GM23338 (cell line): ENCODE data around the gene SLC29A4. TPM values are rescaled to one million over a fixed set of nuclear protein-coding genes. Genes with fewer than 3 reads are reported as not detected.
"Not testable (repeated sequence)": the region's sequence is repeated elsewhere in the genome, so short reads cannot be mapped to it uniquely, and the experiment has no call there.

Experiments
- ATAC-seq: fragments of 200-7000 bp; cut with Tn5 transposase; 3 replicates; pipeline ENCODE4 v1.9.1; 2020
- DNase-seq: peaks from one replicate; pipeline ENCODE4 v3.0.0-alpha.2; 2015; ENCODE audit warnings: low spot score
- H2AFZ ChIP-seq: fragments of 200-600 bp; sonication (generic); 2 replicates; pipeline ENCODE4 v1.8.0; 2016; ENCODE audit warnings: antibody characterized with exemption, mild to moderate bottlenecking, moderate library complexity
- H3F3A ChIP-seq: fragments of 200-600 bp; sonication (generic); replicated peaks from 2 replicates; pipeline ENCODE4 v1.8.0; 2017; ENCODE audit warnings: antibody characterized with exemption, mixed run types, low read depth
- H3K27ac ChIP-seq: fragments of 200-600 bp; sonication (generic); 2 replicates; pipeline ENCODE4 v1.6.1; 2016; ENCODE audit warnings: low read depth
- H3K27me3 ChIP-seq: fragments of 200-600 bp; sonication (generic); 2 replicates; pipeline ENCODE4 v1.8.0; 2016; ENCODE audit warnings: mild to moderate bottlenecking, mixed run types, moderate library complexity; ENCODE audit not compliant: insufficient read depth
- H3K36me3 ChIP-seq: fragments of 200-600 bp; sonication (generic); 2 replicates; pipeline ENCODE4 v1.8.0; 2016; ENCODE audit warnings: mild to moderate bottlenecking; ENCODE audit not compliant: insufficient read depth
- H3K4me1 ChIP-seq: fragments of 200-600 bp; sonication (generic); 2 replicates; pipeline ENCODE4 v1.8.0; 2016; ENCODE audit warnings: mild to moderate bottlenecking, moderate library complexity; ENCODE audit not compliant: insufficient read depth
- H3K4me2 ChIP-seq: fragments of 200-600 bp; sonication (generic); 2 replicates; pipeline ENCODE4 v1.7.1; 2017; ENCODE audit warnings: mixed run types
- H3K4me3 ChIP-seq: fragments of 200-600 bp; sonication (generic); 2 replicates; pipeline ENCODE4 v1.6.1; 2016; ENCODE audit warnings: mixed run types
- H3K79me2 ChIP-seq: fragments of 200-600 bp; sonication (generic); replicated peaks from 2 replicates; pipeline ENCODE4 v1.8.0; 2017; ENCODE audit warnings: mild to moderate bottlenecking; ENCODE audit not compliant: insufficient read depth
- H3K9me2 ChIP-seq: fragments of 200-600 bp; sonication (generic); 2 replicates; pipeline ENCODE4 v1.8.0; 2017; ENCODE audit not compliant: insufficient read depth
- H4K20me1 ChIP-seq: fragments of 200-600 bp; sonication (generic); replicated peaks from 2 replicates; pipeline ENCODE4 v1.8.0; 2017; ENCODE audit warnings: mild to moderate bottlenecking; ENCODE audit not compliant: insufficient read depth
- H3K27ac Mint-ChIP-seq: 2 replicates; pipeline ENCODE4 v1.8.0; 2020; ENCODE audit warnings: inconsistent platforms, mild to moderate bottlenecking, moderate library complexity, mixed read lengths
- H3K27me3 Mint-ChIP-seq: 3 replicates; pipeline ENCODE4 v1.8.0; 2022; ENCODE audit warnings: low read depth, mild to moderate bottlenecking, moderate library complexity, mixed read lengths, inconsistent platforms; ENCODE audit not compliant: insufficient read depth, poor library complexity
- H3K36me3 Mint-ChIP-seq: 3 replicates; pipeline ENCODE4 v1.8.0; 2021; ENCODE audit warnings: low read depth, mild to moderate bottlenecking, inconsistent platforms, moderate library complexity, mixed read lengths
- H3K4me1 Mint-ChIP-seq: 3 replicates; pipeline ENCODE4 v1.8.0; 2020; ENCODE audit warnings: mild to moderate bottlenecking, inconsistent platforms, mixed read lengths
- H3K4me3 Mint-ChIP-seq: 3 replicates; pipeline ENCODE4 v1.8.0; 2021; ENCODE audit warnings: moderate library complexity, mild to moderate bottlenecking, inconsistent platforms, mixed read lengths
- H3K9me3 Mint-ChIP-seq: 3 replicates; pipeline ENCODE4 v1.8.0; 2020; ENCODE audit warnings: moderate library complexity, mild to moderate bottlenecking, inconsistent platforms, mixed read lengths
- CREB1 ChIP-seq: fragments of 250-450 bp; sonication (Bioruptor Pico); IDR thresholded peaks from 2 replicates; pipeline ENCODE4 v1.5.0; 2020; ENCODE audit warnings: low read depth, mild to moderate bottlenecking, moderate library complexity
- EZH2 ChIP-seq: fragments of 200-600 bp; sonication (generic); IDR thresholded peaks from one replicate; pipeline ENCODE4 v1.8.0; 2017; ENCODE audit warnings: antibody characterized with exemption, mild to moderate bottlenecking, low read depth; ENCODE audit not compliant: unreplicated experiment
- EZH2phosphoT487 ChIP-seq: fragments of 200-600 bp; sonication (generic); IDR thresholded peaks from one replicate; pipeline ENCODE4 v1.8.1; 2018; ENCODE audit warnings: antibody characterized with exemption; ENCODE audit not compliant: unreplicated experiment
- JUNB ChIP-seq: IDR thresholded peaks from one replicate; pipeline ENCODE4 v1.6.1; 2016; ENCODE audit warnings: antibody characterized with exemption; ENCODE audit not compliant: unreplicated experiment
- NANOG ChIP-seq: IDR thresholded peaks from 2 replicates; pipeline ENCODE4 v1.6.1; 2016; ENCODE audit warnings: antibody characterized with exemption, borderline replicate concordance
- STAT1 ChIP-seq: IDR thresholded peaks from one replicate; pipeline ENCODE4 v1.6.1; 2016; ENCODE audit warnings: antibody characterized with exemption; ENCODE audit not compliant: unreplicated experiment
- ZNF331 ChIP-seq: fragments of 250-450 bp; sonication (Bioruptor Pico); IDR thresholded peaks from 2 replicates; pipeline ENCODE4 v1.5.0; 2020; ENCODE audit warnings: low read depth, mild to moderate bottlenecking, moderate library complexity
- polyA plus RNA-seq: library from polyadenylated mRNA; unstranded; fragments of >200 nt; fragmentation: Nextera tagmentation; extraction: Ambion mirVana; gene quantifications from 2 replicates; pipeline ENCODE4 v1.2.1, GENCODE V29; 2016
- total RNA-seq: library from RNA; depleted of rRNA; stranded (reverse); fragments of >200 nt; shearing (Covaris generic); gene quantifications from 2 replicates; pipeline ENCODE4 v1.2.3, GENCODE V29; 2014
- TF ChIP-seq, protein P1 (sequence below): IDR thresholded peaks from 2 replicates; pipeline ENCODE4 v1.6.1; 2016; ENCODE audit warnings: antibody characterized with exemption

The SLC29A4 gene
- total and polyA plus RNA-seq, 2 experiments from 2014 or later = 4.8 to 8.1 TPM

DNA sequence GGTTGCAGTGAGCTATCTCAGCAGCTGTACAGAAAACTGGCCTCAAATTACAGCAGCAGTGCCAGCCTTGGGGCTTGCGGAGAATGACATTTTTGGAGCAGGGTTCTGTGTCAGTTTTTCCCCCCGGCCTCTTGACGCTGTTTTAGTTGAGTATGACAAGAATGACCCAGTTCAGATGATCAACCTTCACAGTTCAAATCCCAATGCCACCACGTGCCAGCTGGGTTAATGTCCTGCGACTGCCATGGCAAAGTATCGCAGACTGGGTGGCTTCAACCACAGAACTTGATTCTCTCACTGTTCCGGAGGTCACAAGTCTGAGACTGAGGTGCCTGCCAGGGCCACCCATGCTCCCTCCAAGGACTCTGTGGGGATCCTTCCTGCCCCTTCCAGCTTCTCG lies 32.0 kb upstream of the SLC29A4 start:
- Mint-ChIP-seq H3K4me1 (peaks cover 11% of the 10 kb centered on the region), H3K9me3 (peaks cover 13% of the 10 kb centered on the region), H3K27me3 (peaks cover 16% of the 10 kb centered on the region)
- H3K27ac ChIP-seq, H3K9me2 ChIP-seq, H3K36me3 ChIP-seq, H3K4me2 ChIP-seq, H3F3A ChIP-seq, H3K4me3 Mint-ChIP-seq, H3K36me3 Mint-ChIP-seq, H3K4me3 ChIP-seq, H2AFZ ChIP-seq, H3K27me3 ChIP-seq, H4K20me1 ChIP-seq, ATAC-seq, H3K79me2 ChIP-seq, H3K4me1 ChIP-seq, DNase-seq, H3K27ac Mint-ChIP-seq: not testable (repeated sequence)

DNA sequence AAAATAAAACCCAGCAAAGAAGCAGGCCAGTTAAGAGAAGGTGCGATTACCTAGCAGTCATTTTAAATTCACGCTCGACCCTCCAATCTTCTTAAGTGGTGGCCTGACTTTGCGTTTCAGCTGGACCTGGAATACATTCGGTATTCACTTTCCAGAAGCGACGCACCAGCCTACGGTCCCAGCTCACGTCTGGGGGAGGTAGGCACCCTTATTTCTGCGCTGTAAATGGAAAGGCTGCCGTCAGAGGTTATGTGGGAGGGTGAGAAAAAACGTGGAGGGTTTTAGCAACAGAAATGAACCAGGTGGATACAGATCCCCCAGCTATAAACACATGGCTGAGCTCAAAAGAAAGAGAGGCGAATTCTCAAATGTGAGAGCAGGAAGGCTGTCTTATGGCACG lies 29.2 kb upstream of the SLC29A4 start:
- not testable (repeated sequence) for H3K27me3 ChIP-seq, H3K79me2 ChIP-seq, H3K9me2 ChIP-seq, H3K9me3 Mint-ChIP-seq, H3K4me3 ChIP-seq, H3F3A ChIP-seq, DNase-seq, H3K36me3 ChIP-seq, H3K4me1 ChIP-seq, H3K4me3 Mint-ChIP-seq, H3K27ac ChIP-seq, H4K20me1 ChIP-seq, H3K36me3 Mint-ChIP-seq
- Mint-ChIP-seq H3K27ac (peak overlapping the region; percentile 30; the same call in 1 of the 2 replicates), H3K27me3 (peaks cover 14% of the 10 kb centered on the region), H3K4me1 (peaks cover 11% of the 10 kb centered on the region)
- Histone ChIP-seq H2AFZ (peak overlapping the region; percentile 81; the same call in 1 of the 2 replicates), H3K4me2 (peak overlapping the region; percentile 64)
- ATAC-seq = peak; percentile 35

DNA sequence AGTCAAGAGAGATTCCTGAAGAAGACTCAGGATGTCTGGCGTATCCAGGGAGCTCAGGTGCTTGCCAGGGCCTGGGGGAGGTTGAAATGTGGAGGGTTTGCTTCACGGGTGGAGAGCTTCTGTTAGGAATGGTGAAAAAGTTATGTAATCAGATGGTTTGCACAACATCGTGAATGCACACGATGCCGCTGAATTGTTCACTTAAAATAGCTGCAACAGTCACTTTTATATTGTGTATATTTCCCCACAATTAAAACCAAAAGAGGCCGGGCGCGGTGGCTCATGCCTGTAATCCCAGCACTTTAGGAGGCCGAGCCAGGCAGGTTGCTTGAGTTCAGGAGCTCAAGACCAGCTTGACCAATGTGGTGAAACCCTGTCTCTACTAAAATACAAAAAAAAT lies 28.4 kb upstream of the SLC29A4 start:
- H3K4me1 ChIP-seq, H2AFZ ChIP-seq, H3K27ac Mint-ChIP-seq, H3F3A ChIP-seq, H3K36me3 ChIP-seq, H3K9me3 Mint-ChIP-seq, H3K9me2 ChIP-seq, H4K20me1 ChIP-seq, H3K4me2 ChIP-seq, H3K4me3 ChIP-seq, H3K36me3 Mint-ChIP-seq, H3K27me3 ChIP-seq, H3K4me3 Mint-ChIP-seq, ATAC-seq, DNase-seq, H3K27ac ChIP-seq, H3K79me2 ChIP-seq: not testable (repeated sequence)
- Mint-ChIP-seq H3K27me3 (peaks cover 15% of the 10 kb centered on the region), H3K4me1 (peaks cover 11% of the 10 kb centered on the region)

DNA sequence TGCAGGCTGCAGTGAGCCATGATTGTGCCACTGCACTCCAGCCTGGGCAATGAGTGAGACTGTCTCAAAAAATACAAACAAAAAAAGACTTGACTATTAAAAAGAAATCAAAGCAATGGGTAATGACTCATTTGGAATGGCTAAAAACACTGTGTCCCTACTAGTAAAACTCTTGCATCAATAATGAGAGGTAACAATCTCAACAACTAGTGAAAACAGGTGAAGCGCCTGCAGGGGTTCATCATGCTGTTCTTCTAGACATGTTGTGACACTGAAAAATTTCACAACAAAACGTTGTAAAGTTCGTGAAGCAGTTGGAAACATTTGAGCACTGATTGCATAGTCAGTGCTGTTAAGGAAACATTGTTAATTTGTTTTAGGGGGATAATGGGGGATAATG lies 26.9 kb upstream of the SLC29A4 start:
- Histone ChIP-seq H3K4me1 (no peaks in the 10 kb centered on the region), H3K79me2 (no peaks in the 10 kb centered on the region), H4K20me1 (no peaks in the 10 kb centered on the region), H3K4me3 (no peak overlapping the region), H3K27ac (no peak overlapping the region), H2AFZ (no peak overlapping the region), H3K9me2 (no peaks in the 10 kb centered on the region), H3K27me3 (no peaks in the 10 kb centered on the region), H3F3A (0 out of 2 replicates have a peak, but pooled peaks cover 4% of the 10 kb centered on the region), H3K4me2 (no peak overlapping the region), H3K36me3 (no peaks in the 10 kb centered on the region)
- peaks cover 15% of the 10 kb centered on the region for H3K27me3 Mint-ChIP-seq
- H3K4me3 Mint-ChIP-seq = no peak overlapping the region
- ATAC-seq = no peak
- no peaks in the 10 kb centered on the region; the same call in 2 of the 3 replicates for H3K9me3 Mint-ChIP-seq
- no peak overlapping the region for H3K27ac Mint-ChIP-seq
- no peak for DNase-seq
- no peaks in the 10 kb centered on the region for H3K36me3 Mint-ChIP-seq
- no peak for TF ChIP-seq JUNB
- TF ChIP-seq STAT1 = no peak
- TF ChIP-seq ZNF331 = no peak
- TF ChIP-seq CREB1 (CRISPR knock-in tag) = no peak
- TF ChIP-seq EZH2 = no peak
- TF ChIP-seq, protein P1, sequence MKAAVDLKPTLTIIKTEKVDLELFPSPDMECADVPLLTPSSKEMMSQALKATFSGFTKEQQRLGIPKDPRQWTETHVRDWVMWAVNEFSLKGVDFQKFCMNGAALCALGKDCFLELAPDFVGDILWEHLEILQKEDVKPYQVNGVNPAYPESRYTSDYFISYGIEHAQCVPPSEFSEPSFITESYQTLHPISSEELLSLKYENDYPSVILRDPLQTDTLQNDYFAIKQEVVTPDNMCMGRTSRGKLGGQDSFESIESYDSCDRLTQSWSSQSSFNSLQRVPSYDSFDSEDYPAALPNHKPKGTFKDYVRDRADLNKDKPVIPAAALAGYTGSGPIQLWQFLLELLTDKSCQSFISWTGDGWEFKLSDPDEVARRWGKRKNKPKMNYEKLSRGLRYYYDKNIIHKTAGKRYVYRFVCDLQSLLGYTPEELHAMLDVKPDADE = no peak
- TF ChIP-seq EZH2phosphoT487 = no peak
- TF ChIP-seq NANOG = no peak
- peaks cover 11% of the 10 kb centered on the region for H3K4me1 Mint-ChIP-seq

DNA sequence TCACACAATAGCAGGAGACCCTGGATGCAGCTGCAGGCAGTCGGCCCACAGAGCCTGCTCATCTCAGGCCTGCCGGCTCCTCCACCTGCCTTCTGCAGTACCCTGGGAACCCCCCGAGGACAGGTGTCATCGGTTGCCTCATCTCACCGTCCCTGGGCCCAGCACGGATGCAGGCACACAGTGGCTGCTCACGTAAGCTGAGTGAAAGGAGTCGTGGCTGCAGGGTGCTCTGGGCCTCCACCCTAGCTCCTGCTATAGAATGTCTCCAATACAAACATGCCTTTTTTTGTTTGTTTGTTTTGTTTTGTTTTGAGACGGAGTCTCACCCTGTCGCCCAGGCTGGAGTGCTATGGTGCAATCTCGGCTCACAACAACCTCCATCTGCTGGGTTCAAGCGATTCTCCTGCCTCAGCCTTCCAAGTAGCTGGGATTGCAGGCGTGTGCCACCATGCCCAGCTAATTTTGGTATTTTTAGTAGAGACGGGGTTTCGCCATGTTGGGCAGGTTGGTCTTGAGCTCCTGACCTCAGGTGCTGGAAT lies 22.1 kb upstream of the SLC29A4 start:
- H3K4me1 ChIP-seq, H3K79me2 ChIP-seq, H3K9me3 Mint-ChIP-seq, H3K27ac ChIP-seq, H3K4me3 Mint-ChIP-seq, H3K27me3 Mint-ChIP-seq, H3K4me3 ChIP-seq, H3F3A ChIP-seq, H3K4me1 Mint-ChIP-seq, H3K4me2 ChIP-seq, H3K27me3 ChIP-seq, DNase-seq, H2AFZ ChIP-seq, H3K9me2 ChIP-seq, ATAC-seq, H3K27ac Mint-ChIP-seq, H3K36me3 Mint-ChIP-seq, H4K20me1 ChIP-seq, H3K36me3 ChIP-seq: not testable (repeated sequence)
